ENCODE data around the gene HPX.

- TF ChIP-seq, protein P1, sequence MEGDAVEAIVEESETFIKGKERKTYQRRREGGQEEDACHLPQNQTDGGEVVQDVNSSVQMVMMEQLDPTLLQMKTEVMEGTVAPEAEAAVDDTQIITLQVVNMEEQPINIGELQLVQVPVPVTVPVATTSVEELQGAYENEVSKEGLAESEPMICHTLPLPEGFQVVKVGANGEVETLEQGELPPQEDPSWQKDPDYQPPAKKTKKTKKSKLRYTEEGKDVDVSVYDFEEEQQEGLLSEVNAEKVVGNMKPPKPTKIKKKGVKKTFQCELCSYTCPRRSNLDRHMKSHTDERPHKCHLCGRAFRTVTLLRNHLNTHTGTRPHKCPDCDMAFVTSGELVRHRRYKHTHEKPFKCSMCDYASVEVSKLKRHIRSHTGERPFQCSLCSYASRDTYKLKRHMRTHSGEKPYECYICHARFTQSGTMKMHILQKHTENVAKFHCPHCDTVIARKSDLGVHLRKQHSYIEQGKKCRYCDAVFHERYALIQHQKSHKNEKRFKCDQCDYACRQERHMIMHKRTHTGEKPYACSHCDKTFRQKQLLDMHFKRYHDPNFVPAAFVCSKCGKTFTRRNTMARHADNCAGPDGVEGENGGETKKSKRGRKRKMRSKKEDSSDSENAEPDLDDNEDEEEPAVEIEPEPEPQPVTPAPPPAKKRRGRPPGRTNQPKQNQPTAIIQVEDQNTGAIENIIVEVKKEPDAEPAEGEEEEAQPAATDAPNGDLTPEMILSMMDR (IDR thresholded peaks at IDR 0.05; ENCODE audit: low read depth, low read length): no peak
- TF ChIP-seq POLR2A (IDR thresholded peaks at IDR 0.05; ENCODE audit: extremely low read depth, insufficient read length) (no peak), MAX (IDR thresholded peaks at IDR 0.05; ENCODE audit: low read depth, low read length) (no peak)
These were observed 32.1 kb upstream of the HPX start for GRCh38 chr11:6472934-6473333.
